ENCODE data around the gene CDH22. TPM values are rescaled to one million over a fixed set of nuclear protein-coding genes. Genes with fewer than 3 reads are reported as not detected.

Gene CDH22
- total and polyA plus RNA-seq, 9 of the 15 experiments (the other 6 are each of a cell fraction or from before 2014, with no cell fraction given), result 0.07 to 0.08 TPM; not detected in 7

- TF ChIP-seq ZNF592 (IDR thresholded peaks at IDR 0.05) (no peak), ZNF444 (CRISPR knock-in tag; IDR thresholded peaks at IDR 0.05) (no peak)
Observed at GRCh38 chr20:46219190-46219589, 89.1 kb downstream of the CDH22 start (continued).

GRCh38 chr20:46218656-46219055 lies 89.6 kb downstream of the CDH22 start:
- intact Hi-C loops (cut with micrococcal nuclease) (no loop called here), in situ Hi-C loops (cut with MboI) (no loop called here)
- Histone ChIP-seq H3K36me3 (ENCODE audit: control insufficient read depth, insufficient read depth, low read length) (no peaks in the 10 kb centered on the region), H3K27ac (ENCODE audit: extremely low read depth, low read depth, low read length) (no peak overlapping the region), H4K20me1 (replicated peaks; ENCODE audit: control insufficient read depth, insufficient read depth, low read length) (peaks cover 15% of the 10 kb centered on the region), H3K9me3 (replicated peaks; ENCODE audit: control insufficient read depth, insufficient read depth, low read depth, low read length) (no peaks in the 10 kb centered on the region), H3K9me1 (ENCODE audit: control insufficient read depth, insufficient read depth, low read length) (peaks cover 3% of the 10 kb centered on the region), H3K4me1 (replicated peaks in 1 of 2; ENCODE audit: control insufficient read depth in 2 of 2, insufficient read depth in 2 of 2, low read length in 2 of 2) (peaks cover 22 to 30% of the 10 kb centered on the region in 2 experiments; a peak in 4 of 5 replicates), H3K9ac (ENCODE audit: insufficient read depth in 1 of 2, low read depth in 2 of 2, low read length in 2 of 2) (no peak overlapping the region), H3K79me2 (ENCODE audit: control insufficient read depth, insufficient read depth, low read length) (no peaks in the 10 kb centered on the region), H3K4me3 (no peak overlapping the region), H2AFZ (ENCODE audit: low read depth, low read length) (no peak overlapping the region), H3K4me2 (ENCODE audit: insufficient read depth, low read length) (no peak overlapping the region), H3K27me3 (ENCODE audit: control insufficient read depth in 2 of 2, insufficient read depth in 2 of 2, low read length in 2 of 2) (peaks cover 0 to 6% of the 10 kb centered on the region in 2 experiments; a peak in 2 of 5 replicates)
- CTCF ChIA-PET (ENCODE audit: low intra/inter-chr PET ratio), result no interaction called here
- ATAC-seq (no peak), DNase-seq (ENCODE audit: extremely low read depth in 1 of 4, low spot score in 3 of 4) (no peak), FAIRE-seq (no peak)
- POLR2A ChIA-PET, result no interaction called here
- TF ChIP-seq KDM2B (CRISPR knock-in tag; IDR thresholded peaks at IDR 0.05), result no peak
- TF ChIP-seq ILF3 (IDR thresholded peaks at IDR 0.05; ENCODE audit: borderline replicate concordance), result no peak
- TF ChIP-seq PHF20 (IDR thresholded peaks at IDR 0.05; ENCODE audit: partially characterized antibody), result no peak
- no peak for TF ChIP-seq ARID3B (CRISPR knock-in tag; IDR thresholded peaks at IDR 0.05; ENCODE audit: borderline replicate concordance)
- TF ChIP-seq ZNF134 (CRISPR knock-in tag; conservative IDR thresholded peaks at IDR 0.05), result no peak
- no peak for TF ChIP-seq ETS2 (tag; IDR thresholded peaks at IDR 0.05; ENCODE audit: borderline replicate concordance, poor library complexity, severe bottlenecking)
- no peak for TF ChIP-seq PYGO2 (tag; IDR thresholded peaks at IDR 0.05)
- no peak for TF ChIP-seq BRF1 (IDR thresholded peaks at IDR 0.05; ENCODE audit: borderline replicate concordance, extremely low read depth, insufficient read length)
- TF ChIP-seq KLF16 (IDR thresholded peaks at IDR 0.05), result no peak
- BruUV-seq (replicated peaks), result no TSS peak
- 21% methylated on average over 9 of the region's 9 CpGs for WGBS (ENCODE audit: insufficient coverage, low coverage, missing lambda C conversion rate)
